ENCODE data around the gene CDC6.

CDC6 gene

GRCh38 chr17:40265337-40265736 lies 22.3 kb upstream of the CDC6 start:
- no peaks in the 10 kb centered on the region for H3K79me2 ChIP-seq (ENCODE audit: insufficient read depth, low read depth)
- no peak for TF ChIP-seq CTCF (conservative IDR thresholded peaks at IDR 0.05; ENCODE audit: low read depth, low read length)
- no peaks in the 10 kb centered on the region for H4K20me1 ChIP-seq (ENCODE audit: insufficient read depth)

GRCh38 chr17:40266882-40267281 lies 20.8 kb upstream of the CDC6 start:
- H3K27ac ChIP-seq, result no peak overlapping the region
- TF ChIP-seq CTCF (conservative IDR thresholded peaks at IDR 0.05; ENCODE audit: low read depth, low read length), result no peak
- H3K4me3 ChIP-seq (IDR thresholded peaks at IDR 0.05; ENCODE audit: insufficient read depth, low read depth, low read length), result no peak overlapping the region
- no peak overlapping the region for H3K4me2 ChIP-seq
- H3K27me3 ChIP-seq (ENCODE audit: insufficient read depth, low read depth), result no peaks in the 10 kb centered on the region
- H3K36me3 ChIP-seq (ENCODE audit: insufficient read depth), result no peaks in the 10 kb centered on the region; the same call in 1 of the 2 replicates
- H3K79me2 ChIP-seq (ENCODE audit: insufficient read depth, low read depth), result no peaks in the 10 kb centered on the region
- no peaks in the 10 kb centered on the region for H4K20me1 ChIP-seq (ENCODE audit: insufficient read depth)
- no peaks in the 10 kb centered on the region for H3K4me1 ChIP-seq (ENCODE audit: low read depth, poor library complexity, severe bottlenecking)
- no peak overlapping the region for H3K9ac ChIP-seq
- H2AFZ ChIP-seq (ENCODE audit: low read depth), result no peak overlapping the region

More at GRCh38 chr17:40265337-40265736, 22.3 kb upstream of the CDC6 start:
- Histone ChIP-seq H3K4me2 (no peak overlapping the region), H3K4me1 (ENCODE audit: low read depth, poor library complexity, severe bottlenecking) (no peaks in the 10 kb centered on the region), H3K27me3 (ENCODE audit: insufficient read depth, low read depth) (no peaks in the 10 kb centered on the region), H3K9ac (no peak overlapping the region), H3K36me3 (ENCODE audit: insufficient read depth) (no peaks in the 10 kb centered on the region; the same call in 1 of the 2 replicates), H2AFZ (ENCODE audit: low read depth) (no peak overlapping the region), H3K4me3 (IDR thresholded peaks at IDR 0.05; ENCODE audit: insufficient read depth, low read depth, low read length) (no peak overlapping the region), H3K27ac (no peak overlapping the region)

GRCh38 chr17:40268141-40268712 lies 19.5 kb upstream of the CDC6 start:
- Histone ChIP-seq H3K4me3 (IDR thresholded peaks at IDR 0.05; ENCODE audit: insufficient read depth, low read depth, low read length) (no peak overlapping the region), H3K9ac (no peak overlapping the region), H3K4me2 (no peak overlapping the region), H3K27me3 (ENCODE audit: insufficient read depth, low read depth) (no peaks in the 10 kb centered on the region), H2AFZ (ENCODE audit: low read depth) (no peak overlapping the region), H3K4me1 (ENCODE audit: low read depth, poor library complexity, severe bottlenecking) (no peaks in the 10 kb centered on the region), H3K79me2 (ENCODE audit: insufficient read depth, low read depth) (no peaks in the 10 kb centered on the region), H3K36me3 (ENCODE audit: insufficient read depth) (no peaks in the 10 kb centered on the region; the same call in 1 of the 2 replicates), H4K20me1 (ENCODE audit: insufficient read depth) (no peaks in the 10 kb centered on the region), H3K27ac (no peak overlapping the region)
- TF ChIP-seq CTCF (conservative IDR thresholded peaks at IDR 0.05; ENCODE audit: low read depth, low read length), result no peak

GRCh38 chr17:40278414-40278813 lies 9.3 kb upstream of the CDC6 start:
- no peak overlapping the region for H3K27ac ChIP-seq
- no peaks in the 10 kb centered on the region for H3K79me2 ChIP-seq (ENCODE audit: insufficient read depth, low read depth)
- TF ChIP-seq CTCF (conservative IDR thresholded peaks at IDR 0.05; ENCODE audit: low read depth, low read length), result no peak
- H3K9ac ChIP-seq, result no peak overlapping the region
- no peaks in the 10 kb centered on the region for H3K27me3 ChIP-seq (ENCODE audit: insufficient read depth, low read depth)
- H3K36me3 ChIP-seq (ENCODE audit: insufficient read depth), result no peaks in the 10 kb centered on the region
- no peak overlapping the region for H3K4me2 ChIP-seq
- no peaks in the 10 kb centered on the region for H4K20me1 ChIP-seq (ENCODE audit: insufficient read depth)
- no peak overlapping the region for H2AFZ ChIP-seq (ENCODE audit: low read depth)
- no peak overlapping the region for H3K4me3 ChIP-seq (IDR thresholded peaks at IDR 0.05; ENCODE audit: insufficient read depth, low read depth, low read length)
- peaks cover 14% of the 10 kb centered on the region for H3K4me1 ChIP-seq (ENCODE audit: low read depth, poor library complexity, severe bottlenecking)

Data from KMS-11 (cell line).